ENCODE measurements around the gene GNA15. TPM values are rescaled to one million over a fixed set of nuclear protein-coding genes. Genes with fewer than 3 reads are reported as not detected.

The GNA15 gene
- total RNA-seq, 1 donor from 2014 or later = 1.2 TPM

GRCh38 chr19:3142781-3143337 lies 7.0 kb downstream of the GNA15 start:
- H3K4me3 ChIP-seq (ENCODE audit: low read depth, low read length) = no peak overlapping the region

GRCh38 chr19:3145909-3146676 lies 10.3 kb downstream of the GNA15 start:
- no peak for DNase-seq (ENCODE audit: low read depth)
- H3K4me3 ChIP-seq (ENCODE audit: low read depth, low read length) = no peak overlapping the region
- no peak for TF ChIP-seq CTCF (conservative IDR thresholded peaks at IDR 0.05; ENCODE audit: low read depth, low read length)

More at GRCh38 chr19:3142781-3143337, 7.0 kb downstream of the GNA15 start:
- TF ChIP-seq CTCF (conservative IDR thresholded peaks at IDR 0.05; ENCODE audit: low read depth, low read length) = no peak
- no peak for DNase-seq (ENCODE audit: low read depth)

DNA sequence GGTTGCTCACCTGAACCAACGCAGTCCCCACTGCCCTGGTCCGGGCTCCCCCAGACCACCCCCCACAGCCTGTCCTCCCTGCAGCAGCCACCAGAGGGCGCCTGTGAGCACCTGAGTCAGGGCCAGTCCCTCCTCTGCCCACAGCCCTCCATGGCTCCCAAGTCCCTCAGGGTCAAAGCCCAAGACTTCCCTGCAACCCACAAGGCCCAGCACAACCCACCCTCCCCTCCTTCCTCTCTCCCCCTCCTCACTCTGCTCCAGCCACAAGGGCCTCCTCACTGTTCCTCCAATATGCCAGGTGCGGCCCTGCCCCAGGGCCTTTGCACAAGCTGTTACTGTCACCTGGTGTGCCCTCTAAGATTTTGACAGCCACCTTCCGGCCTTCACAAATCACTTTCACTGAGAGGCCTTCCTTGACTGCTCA lies 10.9 kb downstream of the GNA15 start:
- H3K4me3 ChIP-seq (ENCODE audit: low read depth, low read length) = no peak overlapping the region
- TF ChIP-seq CTCF (conservative IDR thresholded peaks at IDR 0.05; ENCODE audit: low read depth, low read length) = peak; percentile 78
- DNase-seq (ENCODE audit: low read depth) = no peak

GRCh38 chr19:3148503-3148902 lies 12.7 kb downstream of the GNA15 start:
- DNase-seq (ENCODE audit: low read depth) = no peak
- no peak for TF ChIP-seq CTCF (conservative IDR thresholded peaks at IDR 0.05; ENCODE audit: low read depth, low read length)
- no peak overlapping the region for H3K4me3 ChIP-seq (ENCODE audit: low read depth, low read length)

DNA sequence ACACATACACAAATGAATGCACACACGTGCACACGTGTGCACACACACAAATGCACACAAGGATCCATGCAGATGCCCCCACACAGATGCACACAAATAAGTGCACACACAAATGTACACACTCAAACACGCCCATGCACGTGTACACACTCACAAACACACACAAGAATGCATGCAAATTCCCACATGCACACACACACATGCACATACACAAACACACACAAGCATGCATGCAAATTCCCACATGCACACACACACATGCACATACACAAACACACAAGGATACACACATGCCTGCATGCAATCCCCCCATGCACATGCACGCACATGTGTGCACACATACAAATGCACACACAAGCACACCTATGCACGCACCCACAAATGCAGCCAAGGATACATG lies 13.3 kb downstream of the GNA15 start:
- H3K4me3 ChIP-seq (ENCODE audit: low read depth, low read length) = no peak overlapping the region
- no peak for DNase-seq (ENCODE audit: low read depth)
- TF ChIP-seq CTCF (conservative IDR thresholded peaks at IDR 0.05; ENCODE audit: low read depth, low read length) = no peak

GRCh38 chr19:3149526-3150505 lies 14.0 kb downstream of the GNA15 start:
- no peak for DNase-seq (ENCODE audit: low read depth)
- no peak for TF ChIP-seq CTCF (conservative IDR thresholded peaks at IDR 0.05; ENCODE audit: low read depth, low read length)
- no peak overlapping the region for H3K4me3 ChIP-seq (ENCODE audit: low read depth, low read length)
